Spinal cord (tissue), 10 donors: ENCODE measurements around the gene TMEM223. TPM values are rescaled to one million over a fixed set of nuclear protein-coding genes. Genes with fewer than 3 reads are reported as not detected.
"Not testable (repeated sequence)": the region's sequence is repeated elsewhere in the genome, so short reads cannot be mapped to it uniquely, and the experiment has no call there.

ENCODE experiments used
- DNase-seq, 6 donors: peaks; one replicate each; pipeline versions ENCODE4 v3.0.0 to v3.0.0-alpha.2; 2013 to 2015; ENCODE audit warnings: low spot score in 6 of 6, low read depth in 4 of 6
- H3K27ac ChIP-seq: one replicate; pipeline ENCODE4 v1.5.1; 2013; ENCODE audit warnings: low read depth, low read length, control low read depth
- H3K27me3 ChIP-seq: one replicate; pipeline ENCODE4 v1.6.1; 2013; ENCODE audit warnings: low read length; ENCODE audit not compliant: control insufficient read depth, insufficient read depth
- H3K36me3 ChIP-seq: one replicate; pipeline ENCODE4 v1.6.1; 2013; ENCODE audit warnings: low read length; ENCODE audit not compliant: control insufficient read depth, insufficient read depth
- H3K4me1 ChIP-seq: one replicate; pipeline ENCODE4 v1.6.1; 2013; ENCODE audit warnings: low read length; ENCODE audit not compliant: control insufficient read depth, insufficient read depth
- H3K4me3 ChIP-seq: one replicate; pipeline ENCODE4 v1.5.1; 2013; ENCODE audit warnings: low read depth, low read length, control low read depth
- H3K9me3 ChIP-seq: one replicate; pipeline ENCODE4 v1.6.1; 2013; ENCODE audit warnings: low read length; ENCODE audit not compliant: control insufficient read depth, insufficient read depth
- WGBS: methylation state at CpG from one replicate; pipeline ENCODE4 v1.1.5; 2013; ENCODE audit warnings: missing lambda C conversion rate; ENCODE audit not compliant: insufficient coverage; 5-methylcytosine and 5-hydroxymethylcytosine counted together
- long read RNA-seq, 4 donors: transcript quantifications; one replicate each; lab custom pipeline, GENCODE V29; 2026
- polyA plus RNA-seq, 2 donors: library from polyadenylated mRNA; unstranded; fragments of 120-200 nt; gene quantifications; one replicate each; pipeline ENCODE4 v1.2.1, GENCODE V29; 2013; ENCODE audit not compliant: insufficient read length in 2 of 2
- total RNA-seq, 2 donors: library from RNA; depleted of rRNA in 1 of 2; stranded (reverse); fragments of 120-200 nt in 1 of 2; fragments of >200 nt in 1 of 2; gene quantifications; one replicate each; pipeline versions ENCODE4 v1.2.3 to v1.2.4, GENCODE V29; 2013 to 2014
- donor health status: healthy.

The TMEM223 gene, protein sequence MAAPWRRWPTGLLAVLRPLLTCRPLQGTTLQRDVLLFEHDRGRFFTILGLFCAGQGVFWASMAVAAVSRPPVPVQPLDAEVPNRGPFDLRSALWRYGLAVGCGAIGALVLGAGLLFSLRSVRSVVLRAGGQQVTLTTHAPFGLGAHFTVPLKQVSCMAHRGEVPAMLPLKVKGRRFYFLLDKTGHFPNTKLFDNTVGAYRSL
- 10 to 100 TPM; 12.3 to 24.0 TPM for total RNA-seq
- polyA plus RNA-seq: 10 to 100 TPM; 23.2 to 25.5 TPM
- long read RNA-seq, donor 1, transcript TMEM223-201 (2 exons, 1,288 nt): major isoform, 15 of 66 reads
- long read RNA-seq, donor 1, partial matches to known transcripts: 20 of 66 reads
- long read RNA-seq, donor 1, other reads (novel, unspliced or antisense): 28 of 66 reads
- long read RNA-seq, donor 2, transcript TMEM223-201 (2 exons, 1,288 nt): major isoform, 6 of 26 reads
- long read RNA-seq, donor 2, partial matches to known transcripts: 0 of 26 reads
- long read RNA-seq, donor 2, other reads (novel, unspliced or antisense): 20 of 26 reads
- long read RNA-seq, donor 3, transcript TMEM223-201 (2 exons, 1,288 nt): major isoform, 9 of 47 reads
- long read RNA-seq, donor 3, partial matches to known transcripts: 11 of 47 reads
- long read RNA-seq, donor 3, other reads (novel, unspliced or antisense): 27 of 47 reads
- long read RNA-seq, donor 4, transcript TMEM223-201 (2 exons, 1,288 nt): major isoform, 37 of 815 reads
- long read RNA-seq, donor 4, partial matches to known transcripts: 689 of 815 reads
- long read RNA-seq, donor 4, other reads (novel, unspliced or antisense): 87 of 815 reads

DNA sequence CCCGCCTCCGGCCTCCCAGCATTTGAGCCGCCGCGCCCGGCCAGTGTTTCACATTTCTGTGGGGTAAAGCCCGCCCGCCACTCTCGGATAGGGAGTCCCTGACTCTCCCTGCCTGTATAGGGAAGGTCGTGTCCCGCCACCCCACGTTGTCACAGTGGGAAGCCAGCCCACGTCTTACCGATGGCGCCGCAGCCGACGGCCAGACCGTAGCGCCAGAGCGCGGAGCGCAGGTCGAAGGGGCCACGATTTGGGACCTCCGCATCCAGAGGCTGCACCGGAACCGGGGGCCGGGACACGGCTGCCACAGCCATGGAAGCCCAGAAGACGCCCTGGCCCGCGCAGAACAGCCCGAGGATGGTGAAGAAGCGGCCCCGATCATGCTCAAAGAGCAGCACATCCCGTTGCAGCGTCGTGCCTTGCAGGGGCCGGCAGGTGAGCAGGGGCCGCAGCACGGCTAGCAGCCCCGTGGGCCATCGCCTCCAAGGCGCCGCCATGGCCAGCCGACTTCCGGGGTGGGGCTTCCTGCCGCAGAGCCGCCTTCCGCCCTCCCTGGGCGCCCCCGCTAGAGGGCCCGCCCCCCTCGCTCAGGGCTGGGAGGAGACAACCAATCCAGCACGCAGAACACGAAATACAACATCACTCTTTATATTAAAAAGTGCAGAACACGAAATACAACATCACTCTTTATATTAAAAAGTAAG lies at the start of gene TMEM223:
Gene TMEM223, minus strand, starts transcription at position 506 of the 701 bp plus-strand sequence. Its CDS starts 12 bp downstream, at position 494.
- under 1% methylated on average over 53 of the region's 58 CpGs for WGBS
- Histone ChIP-seq H3K9me3 (no peaks in the 10 kb centered on the region), H3K4me3 (peak within 1 kb of the TSS; percentile 91), H3K27me3 (no peaks in the 10 kb centered on the region), H3K27ac (peak within 1 kb of the TSS; percentile 73), H3K36me3 (peaks cover 77% of the 10 kb centered on the region), H3K4me1 (peaks cover 35% of the 10 kb centered on the region)
- DNase-seq: peak in 3 of 6 donors; percentile 54 to 93 (median 91)

- peak in 2 of 6 donors; percentile 35 to 68 for DNase-seq
- Histone ChIP-seq H3K4me1 (peaks cover 31% of the 10 kb centered on the region), H3K4me3 (peak overlapping the region; percentile 94), H3K36me3 (peaks cover 11% of the 10 kb centered on the region), H3K27ac (peak overlapping the region; percentile 99)
- WGBS: 1% methylated on average over 36 of the region's 41 CpGs
- H3K9me3 ChIP-seq, H3K27me3 ChIP-seq: not testable (repeated sequence)
Observed at GRCh38 chr11:62840721-62841360, 49.0 kb upstream of the TMEM223 start.

DNA sequence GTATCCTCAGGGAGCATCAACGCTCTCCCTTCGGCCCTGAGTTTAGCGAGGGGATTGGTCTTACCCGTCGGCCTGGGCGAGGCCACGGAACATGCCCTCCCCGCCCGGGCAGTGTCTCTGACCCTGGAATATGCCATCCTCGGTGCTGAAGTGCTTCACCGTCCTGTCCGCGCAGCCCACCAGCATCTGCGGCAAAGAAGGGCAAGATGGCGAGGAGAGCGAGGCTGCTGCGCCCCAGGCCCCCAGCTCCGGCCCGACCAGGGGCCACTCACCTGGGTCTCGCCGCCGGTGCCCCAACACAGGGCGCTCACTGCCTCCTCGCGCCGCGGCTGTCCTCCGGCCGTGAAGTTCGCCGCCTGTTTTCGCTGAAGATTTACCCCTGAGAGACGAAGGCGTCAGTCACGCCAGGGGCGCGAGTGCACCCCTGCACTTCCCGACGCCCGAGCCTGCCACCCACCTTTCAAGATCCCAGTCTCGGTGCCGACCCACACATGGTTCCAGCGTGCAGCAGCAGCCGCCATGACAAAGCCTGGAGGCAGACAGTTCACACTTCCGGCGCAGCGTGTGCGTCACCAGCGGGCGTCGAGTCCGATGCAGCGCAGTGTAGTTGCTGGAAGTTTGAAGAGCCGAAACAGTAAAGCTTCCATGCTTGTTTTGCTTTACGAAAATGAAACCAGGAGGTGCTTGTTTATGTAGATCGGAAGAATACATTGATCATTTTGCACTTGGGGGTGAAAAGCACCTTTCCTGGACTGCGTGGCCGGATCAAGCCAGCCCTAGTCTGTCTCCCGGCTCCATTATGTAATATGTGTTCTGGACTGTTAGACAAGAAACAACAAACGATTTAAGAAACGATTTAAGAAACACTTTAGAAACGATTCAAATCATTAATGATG lies 47.5 kb upstream of the TMEM223 start, which contains the start of gene WDR74:
Gene WDR74, minus strand, starts transcription at position 541 of the 896 bp plus-strand sequence. Its CDS starts 20 bp downstream, at position 521.
- WGBS: under 1% methylated on average over 56 of the region's 62 CpGs
- Histone ChIP-seq H3K36me3 (peaks cover 27% of the 10 kb centered on the region), H3K27me3 (no peaks in the 10 kb centered on the region), H3K9me3 (no peaks in the 10 kb centered on the region), H3K27ac (peak within 1 kb of the TSS; percentile 99), H3K4me1 (peaks cover 31% of the 10 kb centered on the region), H3K4me3 (peak within 1 kb of the TSS; percentile 94)
- DNase-seq: peak; percentile 87 to 98 (median 92)

DNA sequence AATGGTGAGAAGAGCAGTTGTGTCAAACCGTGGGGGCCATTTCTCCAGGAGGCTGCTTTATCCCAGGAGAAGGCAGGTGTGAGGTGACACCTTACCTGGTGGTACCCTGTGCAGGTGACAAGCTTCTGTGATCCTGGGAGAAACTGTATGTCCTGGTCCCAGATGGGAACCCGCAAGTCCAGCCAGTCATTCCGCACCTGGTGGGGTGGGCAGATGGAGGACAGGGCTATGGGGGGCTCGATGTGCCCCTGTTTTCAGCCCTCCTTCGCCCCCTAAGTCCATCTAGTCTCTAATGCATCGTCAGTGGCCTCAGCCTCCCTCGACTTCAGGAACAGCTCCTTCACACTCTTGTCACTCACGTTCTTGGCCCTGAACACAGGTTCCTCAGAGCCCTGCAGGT lies 43.5 kb upstream of the TMEM223 start:
- no peaks in the 10 kb centered on the region for H3K27me3 ChIP-seq
- peaks cover 46% of the 10 kb centered on the region for H3K36me3 ChIP-seq
- H3K9me3 ChIP-seq: no peaks in the 10 kb centered on the region
- WGBS: 94% methylated on average over 7 of the region's 8 CpGs
- no peak overlapping the region for H3K4me3 ChIP-seq
- DNase-seq: no peak
- H3K4me1 ChIP-seq: peaks cover 29% of the 10 kb centered on the region
- H3K27ac ChIP-seq: no peak overlapping the region

- H3K27me3 ChIP-seq: no peaks in the 10 kb centered on the region
- H3K36me3 ChIP-seq: peaks cover 55% of the 10 kb centered on the region
- peak within 1 kb of the TSS; percentile 97 for H3K4me3 ChIP-seq
- H3K27ac ChIP-seq: peak within 1 kb of the TSS; percentile 99
- 8% methylated on average over 33 of the region's 40 CpGs for WGBS
- peak in 1 of 6 donors; percentile 50 for DNase-seq
- H3K4me1 ChIP-seq: peaks cover 23% of the 10 kb centered on the region
- no peaks in the 10 kb centered on the region for H3K9me3 ChIP-seq
Observed at GRCh38 chr11:62832336-62833234, 40.8 kb upstream of the TMEM223 start, which contains the start of gene TEX54. TSS of gene TEX54 (minus strand) at chr11:62832841.

DNA sequence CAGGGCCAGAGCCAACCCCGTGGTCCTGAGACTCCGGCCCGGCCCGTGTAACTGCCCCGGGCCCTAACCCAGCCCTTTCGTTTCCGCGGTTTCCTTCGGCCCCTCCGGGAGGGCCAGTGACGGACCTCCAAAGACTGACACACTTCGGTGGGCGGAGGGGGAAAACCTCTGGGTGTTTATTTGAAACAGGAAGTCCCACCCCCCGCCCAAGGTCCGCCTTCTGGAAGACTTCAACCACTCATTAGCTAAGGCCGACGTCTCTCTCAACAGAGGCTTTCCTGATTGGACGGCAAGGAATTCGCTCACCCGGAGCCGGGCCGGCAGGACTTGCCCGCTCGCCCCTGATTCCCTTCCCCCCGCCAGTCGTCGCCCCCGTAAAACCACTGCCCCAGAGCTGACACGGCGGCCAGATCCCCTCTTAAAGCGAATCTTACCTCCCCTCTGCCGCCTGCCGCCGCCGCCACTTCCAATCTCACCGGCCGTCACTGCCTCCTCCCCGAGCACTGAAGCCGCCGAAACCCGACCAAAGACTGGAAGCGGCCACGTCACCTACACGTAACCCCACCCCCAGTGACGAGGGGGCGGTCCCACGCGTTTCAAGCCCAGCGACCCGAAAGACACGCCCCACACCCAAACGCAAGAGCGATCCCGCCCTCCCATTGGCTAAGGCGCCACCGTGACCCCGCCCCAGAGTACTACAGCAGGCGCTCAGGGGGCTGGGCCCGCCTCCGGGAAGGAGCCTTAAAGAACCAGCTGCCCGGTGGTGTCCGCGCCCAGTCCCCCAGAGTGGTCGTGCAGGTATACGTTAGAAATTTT lies 39.9 kb upstream of the TMEM223 start, which contains the start of gene STX5:
Gene STX5, minus strand, starts transcription at position 532 of the 816 bp plus-strand sequence. CDS start 808 bp downstream, outside the sequence.
- under 1% methylated on average over 53 of the region's 65 CpGs for WGBS
- Histone ChIP-seq H3K4me3 (peak within 1 kb of the TSS; percentile 97), H3K36me3 (peaks cover 53% of the 10 kb centered on the region), H3K27me3 (no peaks in the 10 kb centered on the region), H3K4me1 (peaks cover 23% of the 10 kb centered on the region), H3K27ac (peak within 1 kb of the TSS; percentile 99), H3K9me3 (no peaks in the 10 kb centered on the region)
- peak; percentile 95 to 100 (median 98) for DNase-seq

- H3K27me3 ChIP-seq: no peaks in the 10 kb centered on the region
- peaks cover 23% of the 10 kb centered on the region for H3K4me1 ChIP-seq
- H3K36me3 ChIP-seq: peaks cover 56% of the 10 kb centered on the region
- H3K27ac ChIP-seq: peak overlapping the region; percentile 99
- H3K4me3 ChIP-seq: peak overlapping the region; percentile 97
- WGBS: 0% methylated on average over 25 of the region's 33 CpGs
- DNase-seq: peak in 1 of 6 donors; percentile 23
- H3K9me3 ChIP-seq: no peaks in the 10 kb centered on the region
Observed at GRCh38 chr11:62830904-62831519, 39.2 kb upstream of the TMEM223 start.
